IPS-18a (cell line): ENCODE results near the gene TSG101.

Experiments used
- H3K27ac ChIP-seq: one replicate; pipeline ENCODE4 v1.5.1; 2013; ENCODE audit warnings: low read length
- H3K27me3 ChIP-seq: one replicate; pipeline ENCODE4 v1.6.1; 2013; ENCODE audit warnings: mild to moderate bottlenecking, low read length; ENCODE audit not compliant: control insufficient read depth, insufficient read depth
- H3K36me3 ChIP-seq: one replicate; pipeline ENCODE4 v1.6.1; 2013; ENCODE audit warnings: low read depth, low read length; ENCODE audit not compliant: control insufficient read depth
- H3K4me1 ChIP-seq: one replicate; pipeline ENCODE4 v1.6.1; 2013; ENCODE audit warnings: low read depth, low read length; ENCODE audit not compliant: control insufficient read depth
- H3K4me3 ChIP-seq: one replicate; pipeline ENCODE4 v1.5.1; 2013; ENCODE audit warnings: low read length
- H3K9ac ChIP-seq: one replicate; pipeline ENCODE4 v1.6.1; 2013; ENCODE audit warnings: mild to moderate bottlenecking, low read length, moderate library complexity
- H3K9me3 ChIP-seq: one replicate; pipeline ENCODE4 v1.6.1; 2013; ENCODE audit warnings: low read depth, low read length; ENCODE audit not compliant: control insufficient read depth

Gene TSG101

GRCh38 chr11:18526521-18527296 is at the start of gene TSG101:
Gene TSG101, minus strand, starts transcription at chr11:18526942. Its CDS starts 126 bp downstream, at chr11:18526816.
- no peaks in the 10 kb centered on the region for H3K9me3 ChIP-seq
- H3K4me3 ChIP-seq, result peak within 1 kb of the TSS; percentile 89
- peak within 1 kb of the TSS; percentile 72 for H3K27ac ChIP-seq
- H3K36me3 ChIP-seq, result peaks cover 8% of the 10 kb centered on the region
- no peaks in the 10 kb centered on the region for H3K4me1 ChIP-seq
- no peaks in the 10 kb centered on the region for H3K27me3 ChIP-seq
- peak within 1 kb of the TSS; percentile 84 for H3K9ac ChIP-seq

- no peaks in the 10 kb centered on the region for H3K27me3 ChIP-seq
- no peaks in the 10 kb centered on the region for H3K4me1 ChIP-seq
- no peak overlapping the region for H3K9ac ChIP-seq
- peaks cover 6% of the 10 kb centered on the region for H3K36me3 ChIP-seq
- no peak overlapping the region for H3K4me3 ChIP-seq
- H3K9me3 ChIP-seq, result no peaks in the 10 kb centered on the region
- H3K27ac ChIP-seq, result no peak overlapping the region
Measured at GRCh38 chr11:18575361-18575760, 48.6 kb upstream of the TSG101 start.

- no peaks in the 10 kb centered on the region for H3K9me3 ChIP-seq
- no peak overlapping the region for H3K9ac ChIP-seq
- no peaks in the 10 kb centered on the region for H3K36me3 ChIP-seq
- no peak overlapping the region for H3K4me3 ChIP-seq
- no peak overlapping the region for H3K27ac ChIP-seq
- no peaks in the 10 kb centered on the region for H3K27me3 ChIP-seq
- H3K4me1 ChIP-seq, result peaks cover 7% of the 10 kb centered on the region
Measured at GRCh38 chr11:18567081-18567480, 40.3 kb upstream of the TSG101 start.

GRCh38 chr11:18566406-18566805 is 39.7 kb upstream of the TSG101 start:
- no peaks in the 10 kb centered on the region for H3K9me3 ChIP-seq
- H3K27me3 ChIP-seq, result no peaks in the 10 kb centered on the region
- no peaks in the 10 kb centered on the region for H3K36me3 ChIP-seq
- H3K9ac ChIP-seq, result no peak overlapping the region
- H3K27ac ChIP-seq, result no peak overlapping the region
- no peak overlapping the region for H3K4me3 ChIP-seq
- peaks cover 7% of the 10 kb centered on the region for H3K4me1 ChIP-seq

GRCh38 chr11:18564149-18564548 is 37.4 kb upstream of the TSG101 start:
- Histone ChIP-seq H3K4me3 (no peak overlapping the region), H3K4me1 (peaks cover 7% of the 10 kb centered on the region), H3K27ac (no peak overlapping the region), H3K36me3 (no peaks in the 10 kb centered on the region), H3K9ac (no peak overlapping the region), H3K9me3 (no peaks in the 10 kb centered on the region), H3K27me3 (no peaks in the 10 kb centered on the region)

- H3K27ac ChIP-seq, result no peak overlapping the region
- H3K9me3 ChIP-seq, result no peaks in the 10 kb centered on the region
- no peaks in the 10 kb centered on the region for H3K27me3 ChIP-seq
Measured at GRCh38 chr11:18563090-18563730, 36.5 kb upstream of the TSG101 start.

GRCh38 chr11:18548001-18548400 is 21.3 kb upstream of the TSG101 start:
- no peak overlapping the region for H3K27ac ChIP-seq
- no peaks in the 10 kb centered on the region for H3K36me3 ChIP-seq
- no peak overlapping the region for H3K4me3 ChIP-seq
- no peak overlapping the region for H3K9ac ChIP-seq
- H3K9me3 ChIP-seq, result no peaks in the 10 kb centered on the region
- no peaks in the 10 kb centered on the region for H3K4me1 ChIP-seq
- no peaks in the 10 kb centered on the region for H3K27me3 ChIP-seq

More at GRCh38 chr11:18563090-18563730, 36.5 kb upstream of the TSG101 start:
- Histone ChIP-seq H3K4me1 (peaks cover 7% of the 10 kb centered on the region), H3K9ac (no peak overlapping the region), H3K4me3 (no peak overlapping the region), H3K36me3 (no peaks in the 10 kb centered on the region)

- H3K36me3 ChIP-seq, result no peaks in the 10 kb centered on the region
- no peaks in the 10 kb centered on the region for H3K9me3 ChIP-seq
- no peak overlapping the region for H3K4me3 ChIP-seq
Measured at GRCh38 chr11:18540207-18541009, 13.7 kb upstream of the TSG101 start.

GRCh38 chr11:18536209-18536608 is 9.5 kb upstream of the TSG101 start:
- Histone ChIP-seq H3K4me3 (no peak overlapping the region), H3K27me3 (no peaks in the 10 kb centered on the region), H3K36me3 (peaks cover 2% of the 10 kb centered on the region), H3K9ac (no peak overlapping the region), H3K27ac (no peak overlapping the region), H3K4me1 (no peaks in the 10 kb centered on the region), H3K9me3 (no peaks in the 10 kb centered on the region)

More at GRCh38 chr11:18540207-18541009, 13.7 kb upstream of the TSG101 start:
- H3K27me3 ChIP-seq, result no peaks in the 10 kb centered on the region
- H3K9ac ChIP-seq, result no peak overlapping the region
- no peaks in the 10 kb centered on the region for H3K4me1 ChIP-seq
- no peak overlapping the region for H3K27ac ChIP-seq

- Histone ChIP-seq H3K4me1 (no peaks in the 10 kb centered on the region), H3K27ac (no peak overlapping the region), H3K36me3 (peaks cover 3% of the 10 kb centered on the region), H3K9ac (no peak overlapping the region), H3K27me3 (no peaks in the 10 kb centered on the region), H3K4me3 (no peak overlapping the region), H3K9me3 (no peaks in the 10 kb centered on the region)
Measured at GRCh38 chr11:18534245-18534644, 7.5 kb upstream of the TSG101 start.

- H3K27ac ChIP-seq, result no peak overlapping the region
- no peaks in the 10 kb centered on the region for H3K27me3 ChIP-seq
- H3K9ac ChIP-seq, result no peak overlapping the region
- H3K9me3 ChIP-seq, result no peaks in the 10 kb centered on the region
- H3K4me3 ChIP-seq, result no peak overlapping the region
- H3K36me3 ChIP-seq, result peaks cover 3% of the 10 kb centered on the region
- no peaks in the 10 kb centered on the region for H3K4me1 ChIP-seq
Measured at GRCh38 chr11:18533365-18533764, 6.6 kb upstream of the TSG101 start.
